CD14-positive monocyte (primary cell): ENCODE measurements around the gene ZNF846. TPM values are rescaled to one million over a fixed set of nuclear protein-coding genes. Genes with fewer than 3 reads are reported as not detected.
A peak's percentile ranks its signal among the peaks of the same experiment; 100 is the strongest.

ENCODE experiments used
- DNase-seq, 3 donors: peaks; one replicate each; pipeline ENCODE4 v3.0.0-alpha.2; 2011 to 2022
- H2AFZ ChIP-seq: 2 replicates; pipeline ENCODE4 v1.6.0; 2012; ENCODE audit warnings: mild to moderate bottlenecking, low read depth, low read length, inconsistent platforms; ENCODE audit not compliant: insufficient read depth, poor library complexity, severe bottlenecking
- H3K27ac ChIP-seq, 2 donors: 1 replicate in 1 of 2; 2 replicates in 1 of 2; pipeline ENCODE4 v1.5.1; 2012 to 2013; ENCODE audit warnings: low read length in 2 of 2, control low read depth in 1 of 2, inconsistent platforms in 1 of 2, low read depth in 1 of 2, mild to moderate bottlenecking in 1 of 2
- H3K27me3 ChIP-seq, 2 donors: one replicate each; pipeline versions ENCODE4 v1.6.0 to v1.6.1; 2011 to 2013; ENCODE audit warnings: low read length in 2 of 2; ENCODE audit not compliant: control insufficient read depth in 2 of 2, insufficient read depth in 2 of 2
- H3K36me3 ChIP-seq, 2 donors: replicated peaks in 1 of 2; 1 replicate in 1 of 2; 2 replicates in 1 of 2; pipeline versions ENCODE4 v1.5.1 to v1.6.1; 2012 to 2013; ENCODE audit warnings: low read length in 2 of 2, control low read depth in 1 of 2, inconsistent platforms in 1 of 2, mild to moderate bottlenecking in 1 of 2; ENCODE audit not compliant: insufficient read depth in 2 of 2, control insufficient read depth in 1 of 2
- H3K4me1 ChIP-seq, 2 donors: 1 replicate in 1 of 2; 2 replicates in 1 of 2; pipeline versions ENCODE4 v1.5.1 to v1.6.1; 2012 to 2013; ENCODE audit warnings: low read length in 2 of 2, control low read depth in 1 of 2, inconsistent platforms in 1 of 2, mild to moderate bottlenecking in 1 of 2, moderate library complexity in 1 of 2; ENCODE audit not compliant: insufficient read depth in 2 of 2, control insufficient read depth in 1 of 2
- H3K4me2 ChIP-seq: replicated peaks from 2 replicates; pipeline ENCODE3; 2012; ENCODE audit warnings: low read length, moderate library complexity, mild to moderate bottlenecking; ENCODE audit not compliant: poor library complexity, severe bottlenecking; ENCODE audit errors: extremely low read depth
- H3K4me3 ChIP-seq, 3 experiments: fragments of 200-600 bp in 1 of 3; sonication (generic) in 1 of 3; replicated peaks in 1 of 3; 1 replicate in 2 of 3; 2 replicates in 1 of 3; pipeline ENCODE4 v1.5.1; 2011 to 2013; ENCODE audit warnings: low read length in 3 of 3, mild to moderate bottlenecking in 3 of 3, control low read depth in 2 of 3, low read depth in 2 of 3, inconsistent platforms in 1 of 3, moderate library complexity in 1 of 3
- H3K79me2 ChIP-seq: 2 replicates; pipeline ENCODE4 v1.6.0; 2012; ENCODE audit warnings: mild to moderate bottlenecking, control low read depth, inconsistent platforms, low read length, moderate library complexity; ENCODE audit not compliant: insufficient read depth
- H3K9ac ChIP-seq: 2 replicates; pipeline ENCODE4 v1.6.0; 2017; ENCODE audit warnings: low read length, mild to moderate bottlenecking; ENCODE audit not compliant: insufficient read depth, poor library complexity, severe bottlenecking
- H3K9me3 ChIP-seq, 2 donors: replicated peaks in 1 of 2; 1 replicate in 1 of 2; 2 replicates in 1 of 2; pipeline versions ENCODE4 v1.5.1 to v1.6.1; 2012 to 2013; ENCODE audit warnings: low read length in 2 of 2, control low read depth in 1 of 2; ENCODE audit not compliant: control insufficient read depth in 1 of 2, insufficient read depth in 1 of 2
- H4K20me1 ChIP-seq: 2 replicates; pipeline ENCODE4 v1.6.0; 2012; ENCODE audit warnings: mild to moderate bottlenecking, low read length, control low read depth, moderate library complexity; ENCODE audit not compliant: insufficient read depth
- H3K27ac Mint-ChIP-seq, 7 donors: one replicate each; pipeline ENCODE4 v1.8.0; 2020; ENCODE audit warnings: mild to moderate bottlenecking in 7 of 7, mixed read lengths in 7 of 7, moderate library complexity in 6 of 7, inconsistent platforms in 2 of 7
- H3K27me3 Mint-ChIP-seq, 3 donors: one replicate each; pipeline ENCODE4 v1.8.0; 2021 to 2022; ENCODE audit warnings: low read depth in 3 of 3, mild to moderate bottlenecking in 3 of 3, mixed read lengths in 3 of 3, moderate library complexity in 3 of 3, inconsistent platforms in 1 of 3
- H3K36me3 Mint-ChIP-seq, 2 donors: one replicate each; pipeline ENCODE4 v1.8.0; 2020; ENCODE audit warnings: mixed read lengths in 2 of 2, inconsistent platforms in 1 of 2, mild to moderate bottlenecking in 1 of 2
- H3K4me1 Mint-ChIP-seq: one replicate; pipeline ENCODE4 v1.8.0; 2020; ENCODE audit warnings: mild to moderate bottlenecking, mixed read lengths
- H3K4me3 Mint-ChIP-seq, 2 donors: one replicate each; pipeline ENCODE4 v1.8.0; 2020; ENCODE audit warnings: mild to moderate bottlenecking in 2 of 2, mixed read lengths in 2 of 2, moderate library complexity in 1 of 2
- H3K9me3 Mint-ChIP-seq, 7 donors: one replicate each; pipeline ENCODE4 v1.8.0; 2020 to 2022; ENCODE audit warnings: mixed read lengths in 7 of 7, mild to moderate bottlenecking in 6 of 7, moderate library complexity in 6 of 7, inconsistent platforms in 2 of 7
- WGBS: methylation state at CpG from one replicate; pipeline ENCODE4 v1.1.5; 2013; ENCODE audit warnings: missing lambda C conversion rate; ENCODE audit not compliant: insufficient coverage; 5-methylcytosine and 5-hydroxymethylcytosine counted together
- intact Hi-C, 2 donors: fragments of 100-400 bp; cut with micrococcal nuclease; formaldehyde crosslinking; loops; one replicate each; pipeline versions ENCODE4 v1.15.0 to v1.15.1; 2023
- polyA plus RNA-seq, 3 donors: library from polyadenylated mRNA; depleted of rRNA in 1 of 3; unstranded in 2 of 3; stranded (reverse) in 1 of 3; fragments of 300-500 nt in 2 of 3; fragments of >200 nt in 1 of 3; fragmentation: Illumina TruSeq in 2 of 3; gene quantifications; 1 replicate in 2 of 3; 2 replicates in 1 of 3; pipeline ENCODE4 v1.2.3, GENCODE V29; 2012 to 2021
- TF ChIP-seq, protein P1 (sequence below): fragments of 200-600 bp; IDR thresholded peaks from one replicate; pipeline ENCODE4 v1.8.0; 2022; ENCODE audit warnings: antibody characterized with exemption, mild to moderate bottlenecking

ZNF846 gene
- polyA plus RNA-seq, 3 donors, result 2.5 to 6.9 (median 6.5) TPM

DNA sequence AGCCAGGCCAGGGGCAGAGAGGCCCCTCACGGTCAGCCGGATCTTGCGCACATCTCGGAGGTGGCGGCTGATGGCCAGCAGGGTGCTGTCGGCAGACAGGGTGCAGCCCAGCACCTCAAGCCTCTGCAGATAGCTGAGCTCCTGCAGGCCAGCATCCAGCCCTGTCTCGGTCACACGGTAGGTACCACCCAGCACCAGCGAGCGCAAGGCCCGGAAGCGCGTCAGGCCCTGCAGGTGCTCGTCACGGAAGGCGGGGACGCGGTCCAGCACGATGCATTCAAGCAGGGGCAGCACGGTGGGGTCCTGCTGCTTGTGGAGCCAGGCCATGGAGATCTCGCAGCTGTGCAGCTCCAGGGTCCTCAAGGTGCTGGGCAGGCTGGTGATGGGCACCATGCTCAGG lies 42.6 kb upstream of the ZNF846 start:
- no peaks in the 10 kb centered on the region for H3K4me1 ChIP-seq
- WGBS, result 98% methylated on average over 21 of the region's 21 CpGs
- intact Hi-C loops, result loop anchor here in 1 of 2 donors (10.0 kb wide), 1 partner anchor 1886 kb away; the partner anchor contains the start of genes CTXN1 and SNAPC2

DNA sequence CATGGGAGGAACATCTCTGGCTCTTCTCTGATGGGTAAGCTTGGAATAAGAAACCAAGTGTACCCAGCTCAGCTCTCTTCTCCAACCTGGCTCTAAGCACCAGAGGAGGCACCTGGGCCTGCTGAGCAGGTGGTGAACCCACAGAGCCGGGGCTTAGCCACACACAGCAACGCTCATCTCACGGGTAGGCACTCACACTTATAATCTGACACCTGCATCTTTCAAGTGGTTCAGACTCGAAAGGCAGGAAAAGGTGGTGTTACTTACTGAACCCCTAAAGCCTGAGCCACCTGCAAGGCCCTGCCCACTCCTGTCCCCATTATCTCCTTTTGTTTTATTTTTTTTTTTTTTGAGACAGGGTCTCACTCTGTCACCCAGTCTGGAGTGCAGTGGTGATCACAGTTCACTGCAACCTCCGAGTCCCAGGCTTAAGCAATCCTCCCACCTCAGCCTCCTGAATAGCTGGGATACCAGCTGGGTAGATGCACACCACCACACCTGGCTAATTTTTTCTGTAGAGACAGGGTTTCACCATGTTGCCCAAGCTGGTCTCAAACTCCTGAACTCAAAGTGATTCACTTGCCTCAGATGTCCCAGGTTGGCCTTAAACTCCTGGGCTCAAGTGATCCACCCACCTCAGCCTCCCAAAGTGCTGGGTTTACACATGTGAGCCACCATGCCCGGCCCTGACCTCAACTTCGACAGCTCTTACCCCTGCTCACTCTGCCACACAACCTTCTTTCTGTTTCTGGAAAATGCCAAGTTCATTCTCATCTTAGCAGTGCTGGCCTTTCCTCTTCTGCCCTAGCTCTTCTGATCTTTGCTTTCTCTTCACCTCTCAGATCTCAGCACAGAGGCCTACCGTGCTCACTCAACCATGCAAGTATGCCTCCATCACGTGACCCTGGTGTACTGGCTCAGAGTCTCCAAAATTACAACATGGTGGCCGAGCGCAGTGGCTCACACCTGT lies 40.6 kb upstream of the ZNF846 start:
- Mint-ChIP-seq H3K27me3 (peaks cover 0 to 2% (median 0%) of the 10 kb centered on the region in 3 donors), H3K9me3 (no peaks in the 10 kb centered on the region), H3K4me1 (no peaks in the 10 kb centered on the region), H3K36me3 (peaks cover 45 to 71% of the 10 kb centered on the region in 2 donors), H3K4me3 (no peak overlapping the region), H3K27ac (peak overlapping the region in 2 of 7 donors; percentile 9 to 73)
- Histone ChIP-seq H3K27ac (no peak overlapping the region), H3K9ac (no peak overlapping the region), H3K9me3 (no peaks in the 10 kb centered on the region), H3K27me3 (no peaks in the 10 kb centered on the region), H3K4me3 (no peak overlapping the region), H4K20me1 (no peaks in the 10 kb centered on the region), H3K79me2 (peaks cover 10% of the 10 kb centered on the region), H3K4me2 (no peak overlapping the region), H3K4me1 (no peaks in the 10 kb centered on the region), H3K36me3 (peaks cover 41 to 71% of the 10 kb centered on the region in 2 donors), H2AFZ (no peak overlapping the region)
- TF ChIP-seq, protein P1, sequence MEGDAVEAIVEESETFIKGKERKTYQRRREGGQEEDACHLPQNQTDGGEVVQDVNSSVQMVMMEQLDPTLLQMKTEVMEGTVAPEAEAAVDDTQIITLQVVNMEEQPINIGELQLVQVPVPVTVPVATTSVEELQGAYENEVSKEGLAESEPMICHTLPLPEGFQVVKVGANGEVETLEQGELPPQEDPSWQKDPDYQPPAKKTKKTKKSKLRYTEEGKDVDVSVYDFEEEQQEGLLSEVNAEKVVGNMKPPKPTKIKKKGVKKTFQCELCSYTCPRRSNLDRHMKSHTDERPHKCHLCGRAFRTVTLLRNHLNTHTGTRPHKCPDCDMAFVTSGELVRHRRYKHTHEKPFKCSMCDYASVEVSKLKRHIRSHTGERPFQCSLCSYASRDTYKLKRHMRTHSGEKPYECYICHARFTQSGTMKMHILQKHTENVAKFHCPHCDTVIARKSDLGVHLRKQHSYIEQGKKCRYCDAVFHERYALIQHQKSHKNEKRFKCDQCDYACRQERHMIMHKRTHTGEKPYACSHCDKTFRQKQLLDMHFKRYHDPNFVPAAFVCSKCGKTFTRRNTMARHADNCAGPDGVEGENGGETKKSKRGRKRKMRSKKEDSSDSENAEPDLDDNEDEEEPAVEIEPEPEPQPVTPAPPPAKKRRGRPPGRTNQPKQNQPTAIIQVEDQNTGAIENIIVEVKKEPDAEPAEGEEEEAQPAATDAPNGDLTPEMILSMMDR, result no peak
- intact Hi-C loops, result no loop called here
- DNase-seq, result no peak
- WGBS, result 92% methylated on average over 9 of the region's 11 CpGs

More for the DNA sequence above, 42.6 kb upstream of the ZNF846 start:
- peaks cover 45 to 85% of the 10 kb centered on the region in 2 donors for H3K36me3 Mint-ChIP-seq
- no peak overlapping the region for H3K27ac Mint-ChIP-seq
- TF ChIP-seq, protein P1, result no peak
- H3K27me3 ChIP-seq, result no peaks in the 10 kb centered on the region
- no peak overlapping the region for H3K4me2 ChIP-seq
- H3K27me3 Mint-ChIP-seq, result peaks cover 0 to 2% (median 0%) of the 10 kb centered on the region in 3 donors
- H3K9me3 Mint-ChIP-seq, result peaks cover 3 to 12% (median 9%) of the 10 kb centered on the region in 7 donors
- H2AFZ ChIP-seq, result no peak overlapping the region
- H3K9ac ChIP-seq, result no peak overlapping the region
- H3K27ac ChIP-seq, result no peak overlapping the region
- peaks cover 0 to 11% of the 10 kb centered on the region in 2 donors for H3K9me3 ChIP-seq
- no peak for DNase-seq
- H3K4me3 ChIP-seq, result no peak overlapping the region
- H3K79me2 ChIP-seq, result peaks cover 27% of the 10 kb centered on the region
- no peak overlapping the region for H3K4me3 Mint-ChIP-seq
- no peaks in the 10 kb centered on the region for H4K20me1 ChIP-seq
- H3K36me3 ChIP-seq, result peaks cover 40 to 73% of the 10 kb centered on the region in 2 donors
- H3K4me1 Mint-ChIP-seq, result no peaks in the 10 kb centered on the region
